ENCODE measurements around the gene ASGR2. TPM values are rescaled to one million over a fixed set of nuclear protein-coding genes. Genes with fewer than 3 reads are reported as not detected.

The ASGR2 gene
- total RNA-seq, 1 donor from 2014 or later: not detected

DNA sequence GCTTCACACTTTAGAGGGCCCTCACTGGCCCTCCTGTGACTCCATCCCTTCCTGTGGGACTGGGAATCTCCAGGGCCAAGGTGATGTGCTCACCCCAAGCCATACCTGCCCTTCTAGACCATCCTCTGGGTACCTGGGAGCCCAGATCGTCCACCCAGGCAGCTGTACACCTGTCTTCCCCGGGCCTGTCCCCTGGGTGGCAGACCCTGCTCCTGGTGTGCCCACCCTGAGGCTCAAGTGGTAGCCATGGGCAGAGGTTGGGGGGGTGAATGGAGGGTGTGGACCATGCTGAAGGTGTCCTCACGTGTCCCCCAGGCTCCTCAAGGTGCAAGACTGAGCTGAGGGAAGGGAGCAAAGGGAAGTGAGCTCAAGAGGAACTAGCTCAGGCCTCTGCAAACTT is 43.9 kb downstream of the ASGR2 start:
- H3K4me1 Mint-ChIP-seq: no peaks in the 10 kb centered on the region
- TF ChIP-seq, protein P1, sequence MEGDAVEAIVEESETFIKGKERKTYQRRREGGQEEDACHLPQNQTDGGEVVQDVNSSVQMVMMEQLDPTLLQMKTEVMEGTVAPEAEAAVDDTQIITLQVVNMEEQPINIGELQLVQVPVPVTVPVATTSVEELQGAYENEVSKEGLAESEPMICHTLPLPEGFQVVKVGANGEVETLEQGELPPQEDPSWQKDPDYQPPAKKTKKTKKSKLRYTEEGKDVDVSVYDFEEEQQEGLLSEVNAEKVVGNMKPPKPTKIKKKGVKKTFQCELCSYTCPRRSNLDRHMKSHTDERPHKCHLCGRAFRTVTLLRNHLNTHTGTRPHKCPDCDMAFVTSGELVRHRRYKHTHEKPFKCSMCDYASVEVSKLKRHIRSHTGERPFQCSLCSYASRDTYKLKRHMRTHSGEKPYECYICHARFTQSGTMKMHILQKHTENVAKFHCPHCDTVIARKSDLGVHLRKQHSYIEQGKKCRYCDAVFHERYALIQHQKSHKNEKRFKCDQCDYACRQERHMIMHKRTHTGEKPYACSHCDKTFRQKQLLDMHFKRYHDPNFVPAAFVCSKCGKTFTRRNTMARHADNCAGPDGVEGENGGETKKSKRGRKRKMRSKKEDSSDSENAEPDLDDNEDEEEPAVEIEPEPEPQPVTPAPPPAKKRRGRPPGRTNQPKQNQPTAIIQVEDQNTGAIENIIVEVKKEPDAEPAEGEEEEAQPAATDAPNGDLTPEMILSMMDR (IDR thresholded peaks at IDR 0.05; ENCODE audit: unreplicated experiment): no peak
- no peak overlapping the region for H3K4me3 Mint-ChIP-seq
- H3K9me3 Mint-ChIP-seq: peaks cover 11% of the 10 kb centered on the region
- DNase-seq (ENCODE audit: low spot score in 2 of 2, unreplicated experiment in 2 of 2): no peak
- H3K36me3 Mint-ChIP-seq: peaks cover 2% of the 10 kb centered on the region
- no peak overlapping the region for H3K27ac Mint-ChIP-seq
- peaks cover 20% of the 10 kb centered on the region for H3K27me3 Mint-ChIP-seq (ENCODE audit: low read depth)

DNA sequence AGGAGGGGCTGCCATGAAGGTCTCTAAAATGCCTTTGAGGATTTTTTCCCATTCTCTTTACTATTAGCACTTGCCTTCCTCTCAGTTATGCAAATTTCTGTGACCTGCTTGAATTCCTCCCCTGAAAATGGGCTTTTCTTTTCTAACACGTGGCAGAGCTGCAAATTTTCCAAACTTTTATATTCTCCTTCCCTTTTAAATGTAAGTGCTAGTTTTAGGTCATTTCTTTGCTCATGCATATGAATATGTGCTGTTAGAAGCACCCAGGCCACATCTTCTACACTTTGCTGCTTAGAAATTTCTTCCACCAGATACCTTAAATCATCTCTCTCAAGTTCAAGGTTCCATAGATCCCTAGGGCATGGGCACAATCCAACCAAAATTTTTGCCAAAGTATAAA is 46.4 kb downstream of the ASGR2 start:
- no peaks in the 10 kb centered on the region for H3K4me1 Mint-ChIP-seq
- peaks cover 11% of the 10 kb centered on the region for H3K9me3 Mint-ChIP-seq
- peaks cover 34% of the 10 kb centered on the region for H3K27me3 Mint-ChIP-seq (ENCODE audit: low read depth)
- TF ChIP-seq, protein P1 (IDR thresholded peaks at IDR 0.05; ENCODE audit: unreplicated experiment): no peak
- H3K27ac Mint-ChIP-seq: no peak overlapping the region
- DNase-seq (ENCODE audit: low spot score in 2 of 2, unreplicated experiment in 2 of 2): no peak
- peaks cover 2% of the 10 kb centered on the region for H3K36me3 Mint-ChIP-seq
- H3K4me3 Mint-ChIP-seq: no peak overlapping the region

DNA sequence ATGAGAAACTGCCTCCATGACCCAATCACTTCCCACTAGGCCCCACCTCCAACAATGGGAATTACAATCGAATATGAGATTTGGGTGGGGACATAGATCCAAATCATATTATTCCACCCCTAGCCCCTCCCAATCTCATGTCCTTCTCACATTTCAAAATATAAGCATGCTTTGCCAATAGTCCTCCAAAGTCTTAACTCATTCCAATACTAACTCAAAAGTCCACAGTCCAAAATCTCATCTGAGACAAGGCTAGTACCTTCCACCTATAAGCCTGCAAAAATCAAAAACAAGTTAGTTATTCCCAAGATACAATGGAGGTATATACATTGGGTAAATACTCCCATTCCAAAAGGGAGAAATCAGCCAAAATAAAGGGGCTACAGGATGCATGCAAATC is 47.4 kb downstream of the ASGR2 start:
- no peak overlapping the region for H3K27ac Mint-ChIP-seq
- peaks cover 11% of the 10 kb centered on the region for H3K9me3 Mint-ChIP-seq
- H3K4me3 Mint-ChIP-seq: no peak overlapping the region
- DNase-seq (ENCODE audit: low spot score in 2 of 2, unreplicated experiment in 2 of 2): no peak
- H3K4me1 Mint-ChIP-seq: no peaks in the 10 kb centered on the region
- H3K36me3 Mint-ChIP-seq: peaks cover 2% of the 10 kb centered on the region
- TF ChIP-seq, protein P1 (IDR thresholded peaks at IDR 0.05; ENCODE audit: unreplicated experiment): no peak
- peaks cover 32% of the 10 kb centered on the region for H3K27me3 Mint-ChIP-seq (ENCODE audit: low read depth)

DNA sequence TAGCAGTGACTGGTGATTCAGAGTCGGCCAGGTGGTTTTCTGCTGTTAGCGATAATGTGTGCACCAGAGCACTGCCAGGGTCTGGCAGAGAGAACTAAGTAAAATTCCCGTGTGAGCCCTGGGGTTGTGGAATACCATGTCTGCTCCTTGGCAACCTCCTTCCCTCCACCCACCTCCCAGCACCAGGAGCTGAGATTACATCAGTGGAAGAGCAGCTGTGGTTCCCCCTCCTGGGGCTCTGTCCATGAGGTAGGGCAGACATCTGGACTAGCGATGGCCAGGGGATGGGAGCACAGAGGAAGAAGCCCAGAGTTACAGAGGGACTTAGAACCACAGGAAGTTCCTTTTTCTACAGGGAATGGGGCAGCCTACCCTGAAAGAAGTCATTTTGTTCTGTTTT is 50.4 kb downstream of the ASGR2 start:
- H3K36me3 Mint-ChIP-seq: peaks cover 2% of the 10 kb centered on the region
- H3K27ac Mint-ChIP-seq: no peak overlapping the region
- peaks cover 11% of the 10 kb centered on the region for H3K9me3 Mint-ChIP-seq
- H3K4me1 Mint-ChIP-seq: peaks cover 6% of the 10 kb centered on the region
- DNase-seq (ENCODE audit: low spot score in 2 of 2, unreplicated experiment in 2 of 2): no peak
- H3K27me3 Mint-ChIP-seq (ENCODE audit: low read depth): peaks cover 26% of the 10 kb centered on the region
- TF ChIP-seq, protein P1 (IDR thresholded peaks at IDR 0.05; ENCODE audit: unreplicated experiment): no peak
- H3K4me3 Mint-ChIP-seq: no peak overlapping the region

DNA sequence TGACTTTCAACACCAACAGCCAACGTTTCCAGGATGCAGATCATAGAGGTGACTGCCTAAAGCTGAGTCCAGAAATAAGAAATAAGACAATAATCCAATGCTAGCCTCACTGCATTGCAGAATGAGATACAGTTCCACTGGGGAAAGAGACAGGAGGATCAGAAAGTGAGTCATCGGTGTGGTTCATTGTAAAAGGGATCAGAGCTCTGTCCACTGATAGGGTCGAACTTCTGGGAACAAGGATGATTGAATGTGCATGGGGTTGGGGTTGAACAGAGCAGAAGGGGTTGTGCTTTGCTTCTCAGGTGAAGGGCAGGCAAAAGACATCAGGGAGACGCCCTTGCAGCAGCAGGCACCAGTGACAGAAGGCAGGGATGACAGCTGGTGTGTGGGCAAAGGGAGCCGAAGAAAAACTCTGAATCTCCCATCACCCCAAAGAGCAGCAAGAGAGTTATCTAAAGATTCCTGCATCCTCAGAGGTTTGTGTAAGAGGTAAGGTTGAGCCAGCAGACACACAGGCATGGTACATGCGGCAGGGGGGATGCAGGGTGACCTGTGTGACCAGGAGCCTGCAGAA is 51.0 kb downstream of the ASGR2 start:
- Mint-ChIP-seq H3K4me1 (peaks cover 7% of the 10 kb centered on the region), H3K4me3 (no peak overlapping the region), H3K27me3 (ENCODE audit: low read depth) (peaks cover 30% of the 10 kb centered on the region), H3K27ac (no peak overlapping the region), H3K36me3 (peaks cover 2% of the 10 kb centered on the region), H3K9me3 (peaks cover 6% of the 10 kb centered on the region)
- TF ChIP-seq, protein P1 (IDR thresholded peaks at IDR 0.05; ENCODE audit: unreplicated experiment): no peak
- no peak for DNase-seq (ENCODE audit: low spot score in 2 of 2, unreplicated experiment in 2 of 2)

All from mesothelial cell of epicardium (in vitro differentiated cells).